Naive B cell (primary cell): ENCODE results near the gene OTUD7B. TPM values are rescaled to one million over a fixed set of nuclear protein-coding genes. Genes with fewer than 3 reads are reported as not detected.
A peak's percentile ranks its signal among the peaks of the same experiment; 100 is the strongest.

Source experiments
- ATAC-seq, 2 donors: fragments of 150-1000 bp; cut with Tn5 transposase; 2 replicates each; pipeline ENCODE4 v1.10.0; 2021; ENCODE audit warnings: low read depth in 2 of 2, mild to moderate bottlenecking in 2 of 2, moderate library complexity in 2 of 2
- DNase-seq: peaks from one replicate; pipeline ENCODE4 v3.0.0; 2022
- H3K27ac Mint-ChIP-seq, 6 donors: one replicate each; pipeline ENCODE4 v1.8.0; 2020 to 2022; ENCODE audit warnings: mild to moderate bottlenecking in 6 of 6, mixed read lengths in 6 of 6, moderate library complexity in 5 of 6, inconsistent platforms in 2 of 6
- H3K27me3 Mint-ChIP-seq, 3 donors: one replicate each; pipeline ENCODE4 v1.8.0; 2021 to 2022; ENCODE audit warnings: mixed read lengths in 3 of 3, mild to moderate bottlenecking in 1 of 3
- H3K36me3 Mint-ChIP-seq, 2 donors: one replicate each; pipeline ENCODE4 v1.8.0; 2020 to 2022; ENCODE audit warnings: mixed read lengths in 2 of 2, inconsistent platforms in 1 of 2, mild to moderate bottlenecking in 1 of 2
- H3K4me1 Mint-ChIP-seq, 3 donors: one replicate each; pipeline ENCODE4 v1.8.0; 2020 to 2022; ENCODE audit warnings: mixed read lengths in 3 of 3, inconsistent platforms in 1 of 3, mild to moderate bottlenecking in 1 of 3, moderate library complexity in 1 of 3
- H3K4me3 Mint-ChIP-seq, 8 donors: one replicate each; pipeline ENCODE4 v1.8.0; 2020 to 2022; ENCODE audit warnings: mild to moderate bottlenecking in 8 of 8, mixed read lengths in 8 of 8, moderate library complexity in 8 of 8, inconsistent platforms in 2 of 8
- H3K9me3 Mint-ChIP-seq, 7 donors: one replicate each; pipeline ENCODE4 v1.8.0; 2020 to 2022; ENCODE audit warnings: mixed read lengths in 7 of 7, mild to moderate bottlenecking in 5 of 7, inconsistent platforms in 2 of 7, moderate library complexity in 1 of 7
- polyA plus RNA-seq, 6 donors: library from polyadenylated mRNA; unstranded; fragments of 300-500 nt; fragmentation: Illumina TruSeq; gene quantifications; one replicate each; pipeline ENCODE4 v1.2.3, GENCODE V29; 2021; ENCODE audit warnings: low read depth in 6 of 6

OTUD7B gene
- polyA plus RNA-seq, 6 donors from 2014 or later: 0.05 to 0.20 TPM; not detected in 4

- H3K27me3 Mint-ChIP-seq: peaks cover 32 to 52% (median 47%) of the 10 kb centered on the region in 3 donors
- H3K4me1 Mint-ChIP-seq: peaks cover 0 to 11% (median 0%) of the 10 kb centered on the region in 3 donors
- H3K4me3 Mint-ChIP-seq: peak within 1 kb of the TSS in 1 of 8 donors; percentile 28
- ATAC-seq (no peak), DNase-seq (no peak)
- H3K9me3 Mint-ChIP-seq: peaks cover 0 to 9% (median 0%) of the 10 kb centered on the region in 7 donors
- peaks cover 6 to 11% of the 10 kb centered on the region in 2 donors for H3K36me3 Mint-ChIP-seq
- peak within 1 kb of the TSS in 3 of 6 donors; percentile 47 to 97 (median 92) for H3K27ac Mint-ChIP-seq
Observed at GRCh38 chr1:149936170-149936991, 74.1 kb downstream of the OTUD7B start, which contains the start of gene MTMR11. TSS of gene MTMR11 (minus strand) at chr1:149936879. CDS start at chr1:149936647, 232 bp downstream.

GRCh38 chr1:149934356-149934755 lies 76.2 kb downstream of the OTUD7B start:
- Mint-ChIP-seq H3K36me3 (peaks cover 6 to 22% of the 10 kb centered on the region in 2 donors), H3K4me1 (peaks cover 0 to 12% (median 0%) of the 10 kb centered on the region in 3 donors), H3K27me3 (peaks cover 37 to 57% (median 57%) of the 10 kb centered on the region in 3 donors), H3K27ac (peak overlapping the region in 1 of 6 donors; percentile 16), H3K4me3 (no peak overlapping the region), H3K9me3 (peaks cover 0 to 13% (median 0%) of the 10 kb centered on the region in 7 donors)
- DNase-seq: no peak
- ATAC-seq: no peak

DNA sequence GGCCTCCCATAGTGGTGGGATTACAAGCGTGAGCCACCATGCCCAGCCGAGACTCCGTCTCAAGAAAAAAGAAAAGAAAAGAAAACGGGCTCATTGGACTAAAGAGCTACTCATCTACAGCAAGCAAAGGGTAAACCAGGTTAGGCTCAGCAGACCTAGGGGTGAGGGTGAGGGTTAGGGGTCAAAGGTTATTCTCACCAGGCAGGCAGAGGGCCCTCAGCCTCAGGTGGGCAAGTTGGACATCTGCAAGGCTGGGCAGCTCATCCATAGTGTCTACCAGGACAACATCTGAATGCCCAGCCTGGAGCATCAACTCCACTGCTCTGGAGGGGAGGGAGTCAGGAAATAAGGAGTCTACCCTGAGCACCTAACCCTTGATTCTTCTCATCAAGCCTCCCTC lies 77.3 kb downstream of the OTUD7B start:
- Mint-ChIP-seq H3K27me3 (peaks cover 37 to 57% (median 57%) of the 10 kb centered on the region in 3 donors), H3K9me3 (peaks cover 0 to 13% (median 0%) of the 10 kb centered on the region in 7 donors), H3K36me3 (peaks cover 6 to 22% of the 10 kb centered on the region in 2 donors), H3K4me3 (no peak overlapping the region), H3K27ac (peak overlapping the region in 1 of 6 donors; percentile 33), H3K4me1 (peaks cover 5 to 16% (median 6%) of the 10 kb centered on the region in 3 donors)
- DNase-seq: no peak
- no peak for ATAC-seq

GRCh38 chr1:149932474-149932873 lies 78.1 kb downstream of the OTUD7B start:
- no peak for DNase-seq
- H3K27me3 Mint-ChIP-seq: peaks cover 37 to 57% (median 51%) of the 10 kb centered on the region in 3 donors
- no peak for ATAC-seq
- no peak overlapping the region for H3K27ac Mint-ChIP-seq
- peaks cover 7 to 21% (median 12%) of the 10 kb centered on the region in 3 donors for H3K4me1 Mint-ChIP-seq
- no peak overlapping the region for H3K4me3 Mint-ChIP-seq
- H3K9me3 Mint-ChIP-seq: peaks cover 0 to 13% (median 0%) of the 10 kb centered on the region in 7 donors
- H3K36me3 Mint-ChIP-seq: peaks cover 6 to 22% of the 10 kb centered on the region in 2 donors

GRCh38 chr1:149931212-149931790 lies 79.2 kb downstream of the OTUD7B start:
- DNase-seq: no peak
- peaks cover 33 to 51% (median 41%) of the 10 kb centered on the region in 3 donors for H3K27me3 Mint-ChIP-seq
- peak overlapping the region in 1 of 8 donors; percentile 71 for H3K4me3 Mint-ChIP-seq
- peaks cover 0 to 13% (median 0%) of the 10 kb centered on the region in 7 donors for H3K9me3 Mint-ChIP-seq
- peaks cover 14 to 26% (median 21%) of the 10 kb centered on the region in 3 donors for H3K4me1 Mint-ChIP-seq
- peaks cover 6 to 23% of the 10 kb centered on the region in 2 donors for H3K36me3 Mint-ChIP-seq
- H3K27ac Mint-ChIP-seq: peak overlapping the region in 3 of 6 donors; percentile 40 to 84 (median 72)
- ATAC-seq: no peak

GRCh38 chr1:149929856-149930255 lies 80.7 kb downstream of the OTUD7B start:
- peak overlapping the region in 1 of 8 donors; percentile 61 for H3K4me3 Mint-ChIP-seq
- ATAC-seq: no peak
- H3K4me1 Mint-ChIP-seq: peaks cover 28 to 36% (median 35%) of the 10 kb centered on the region in 3 donors
- peak overlapping the region in 1 of 6 donors; percentile 47 for H3K27ac Mint-ChIP-seq
- peaks cover 26 to 40% (median 30%) of the 10 kb centered on the region in 3 donors for H3K27me3 Mint-ChIP-seq
- no peak for DNase-seq
- peaks cover 0 to 13% (median 0%) of the 10 kb centered on the region in 7 donors for H3K9me3 Mint-ChIP-seq
- H3K36me3 Mint-ChIP-seq: peaks cover 13 to 38% of the 10 kb centered on the region in 2 donors

- ATAC-seq (no peak), DNase-seq (no peak)
- H3K27me3 Mint-ChIP-seq: peaks cover 16 to 26% (median 19%) of the 10 kb centered on the region in 3 donors
- H3K4me1 Mint-ChIP-seq: peaks cover 39 to 46% (median 40%) of the 10 kb centered on the region in 3 donors
- peak overlapping the region; percentile 90 to 99 (median 98) for H3K27ac Mint-ChIP-seq
- H3K4me3 Mint-ChIP-seq: peak overlapping the region; percentile 88 to 98 (median 97)
- H3K9me3 Mint-ChIP-seq: peaks cover 0 to 13% (median 0%) of the 10 kb centered on the region in 7 donors
- peaks cover 25 to 53% of the 10 kb centered on the region in 2 donors for H3K36me3 Mint-ChIP-seq
Observed at GRCh38 chr1:149928401-149928724, 82.2 kb downstream of the OTUD7B start.

DNA sequence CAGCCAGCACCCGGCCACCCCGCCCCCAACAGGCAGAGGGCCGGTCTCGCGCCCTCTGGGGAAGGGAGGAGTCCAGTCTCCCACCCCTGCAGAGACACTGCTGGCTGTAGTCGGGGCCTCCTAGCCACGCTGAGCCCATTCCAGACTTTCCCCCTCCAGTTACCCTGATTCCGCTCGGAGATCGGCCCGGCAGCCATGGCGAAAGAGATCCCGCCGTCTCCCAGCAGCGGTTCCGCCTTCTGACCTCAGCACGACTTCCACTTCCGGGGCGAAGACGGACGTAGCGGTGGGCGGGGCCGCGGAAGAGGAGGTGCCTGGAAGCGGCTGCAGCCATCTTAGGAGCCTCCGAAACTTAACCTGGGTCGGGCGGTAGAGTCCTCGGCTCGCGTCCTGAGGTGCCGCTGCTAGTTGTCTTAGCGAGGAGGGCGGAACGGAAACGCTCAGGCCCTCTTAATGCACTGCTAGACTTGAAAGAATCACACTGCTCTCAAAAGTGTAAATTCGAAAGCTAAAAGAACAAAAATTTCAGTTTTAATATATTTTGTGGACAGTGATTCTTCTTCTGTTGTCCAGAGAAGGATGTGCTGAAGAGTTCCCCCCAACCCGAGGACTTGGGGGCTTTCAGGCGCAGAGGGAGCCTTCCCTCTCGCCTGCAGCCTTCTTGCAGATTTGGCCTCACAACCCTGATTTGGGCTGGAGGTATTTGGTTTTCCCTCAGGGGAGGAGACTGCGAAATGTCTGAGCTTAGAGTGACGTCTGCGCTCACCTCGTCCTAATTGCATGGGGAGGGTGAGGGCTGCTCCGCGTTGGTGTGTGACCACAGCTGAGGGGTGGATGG lies 82.7 kb downstream of the OTUD7B start, which contains the start of gene SF3B4:
Gene SF3B4 (minus strand): TSS at position 241 of the 838 bp plus-strand sequence. CDS start 44 bp downstream, at position 197.
- DNase-seq (peak; percentile 93), ATAC-seq (peak; percentile 95 to 96)
- peaks cover 15 to 22% (median 16%) of the 10 kb centered on the region in 3 donors for H3K27me3 Mint-ChIP-seq
- peak within 1 kb of the TSS; percentile 90 to 99 (median 98) for H3K27ac Mint-ChIP-seq
- H3K36me3 Mint-ChIP-seq: peaks cover 30 to 59% of the 10 kb centered on the region in 2 donors
- peak within 1 kb of the TSS; percentile 88 to 98 (median 97) for H3K4me3 Mint-ChIP-seq
- H3K4me1 Mint-ChIP-seq: peaks cover 39 to 49% (median 40%) of the 10 kb centered on the region in 3 donors
- H3K9me3 Mint-ChIP-seq: peaks cover 0 to 13% (median 0%) of the 10 kb centered on the region in 7 donors

GRCh38 chr1:149927056-149927562 lies 83.4 kb downstream of the OTUD7B start:
- ATAC-seq (no peak), DNase-seq (no peak)
- H3K9me3 Mint-ChIP-seq: peaks cover 0 to 11% (median 0%) of the 10 kb centered on the region in 7 donors
- peak overlapping the region; percentile 80 to 99 (median 98) for H3K27ac Mint-ChIP-seq
- peaks cover 39 to 48% (median 40%) of the 10 kb centered on the region in 3 donors for H3K4me1 Mint-ChIP-seq
- peaks cover 29 to 61% of the 10 kb centered on the region in 2 donors for H3K36me3 Mint-ChIP-seq
- H3K27me3 Mint-ChIP-seq: peaks cover 12 to 18% (median 12%) of the 10 kb centered on the region in 3 donors
- H3K4me3 Mint-ChIP-seq: peak overlapping the region; percentile 88 to 98 (median 97)

- Mint-ChIP-seq H3K36me3 (peaks cover 24 to 53% of the 10 kb centered on the region in 2 donors), H3K9me3 (peaks cover 0 to 2% (median 0%) of the 10 kb centered on the region in 7 donors), H3K27ac (peak overlapping the region in 3 of 6 donors; percentile 17 to 91 (median 20)), H3K4me3 (peak overlapping the region; percentile 41 to 98 (median 96)), H3K27me3 (peaks cover 4 to 10% (median 5%) of the 10 kb centered on the region in 3 donors), H3K4me1 (peaks cover 39 to 40% (median 40%) of the 10 kb centered on the region in 3 donors)
- ATAC-seq: no peak
- DNase-seq: no peak
Observed at GRCh38 chr1:149926296-149926695, 84.2 kb downstream of the OTUD7B start.

DNA sequence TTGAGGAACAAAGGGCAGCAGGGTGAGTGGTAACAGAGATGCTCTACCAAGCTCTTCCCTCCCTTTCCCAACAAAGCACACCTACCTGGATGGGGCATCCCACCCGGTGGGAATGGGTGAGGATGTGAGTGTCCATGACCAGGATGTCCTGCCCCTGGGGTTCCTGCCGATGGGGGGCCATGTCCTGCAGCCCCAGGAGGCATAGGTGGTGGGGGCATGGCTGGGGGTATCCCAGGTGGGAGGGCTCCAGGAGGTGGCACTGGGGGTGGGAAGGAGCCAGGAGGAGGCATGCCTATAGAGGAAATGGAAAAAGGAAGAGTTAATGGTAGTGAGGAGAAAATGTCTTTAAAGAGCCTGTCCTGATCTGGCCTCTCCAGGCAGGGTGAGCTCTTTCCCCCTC lies 84.8 kb downstream of the OTUD7B start:
- peaks cover 3 to 4% (median 4%) of the 10 kb centered on the region in 3 donors for H3K27me3 Mint-ChIP-seq
- peak overlapping the region in 4 of 6 donors; percentile 17 to 91 (median 29) for H3K27ac Mint-ChIP-seq
- no peak for ATAC-seq
- DNase-seq: no peak
- H3K36me3 Mint-ChIP-seq: peaks cover 24 to 47% of the 10 kb centered on the region in 2 donors
- H3K9me3 Mint-ChIP-seq: no peaks in the 10 kb centered on the region
- H3K4me1 Mint-ChIP-seq: peaks cover 39 to 40% (median 40%) of the 10 kb centered on the region in 3 donors
- H3K4me3 Mint-ChIP-seq: peak overlapping the region; percentile 41 to 98 (median 96)

DNA sequence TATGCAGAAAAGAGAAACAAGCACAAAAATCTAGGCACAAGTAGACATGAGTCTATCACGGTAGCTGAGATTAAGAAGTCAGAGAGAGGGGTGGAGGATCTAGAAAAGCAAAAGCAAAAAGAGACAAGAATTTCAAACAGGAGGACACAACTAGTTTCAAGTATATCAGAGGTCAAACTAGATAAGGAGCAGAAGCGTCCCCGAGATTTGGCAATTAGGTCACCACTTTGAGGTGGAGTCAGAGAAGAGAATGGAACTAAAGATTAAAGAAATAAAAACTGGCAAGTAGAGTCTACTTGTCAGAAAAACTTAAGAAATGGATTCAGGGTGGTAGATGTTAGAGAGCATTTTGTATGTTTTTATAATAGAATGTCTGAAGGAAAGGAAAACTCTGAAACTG lies 85.2 kb downstream of the OTUD7B start:
- Mint-ChIP-seq H3K4me1 (peaks cover 39 to 40% (median 40%) of the 10 kb centered on the region in 3 donors), H3K9me3 (no peaks in the 10 kb centered on the region), H3K27ac (peak overlapping the region in 4 of 6 donors; percentile 17 to 94 (median 60)), H3K27me3 (peaks cover 0 to under 1% (median under 1%) of the 10 kb centered on the region in 3 donors), H3K4me3 (peak overlapping the region in 7 of 8 donors; percentile 1 to 98 (median 88)), H3K36me3 (peaks cover 24 to 43% of the 10 kb centered on the region in 2 donors)
- no peak for ATAC-seq
- no peak for DNase-seq
